WI38 (cell line): ENCODE results near the gene HAP1.

ENCODE experiments used
- H3K4me3 ChIP-seq: 2 replicates; pipeline ENCODE4 v1.5.1; 2011; ENCODE audit warnings: low read depth, mild to moderate bottlenecking, control low read depth, low read length
- CTCF ChIP-seq: IDR thresholded peaks from 2 replicates; pipeline ENCODE4 v1.5.1; 2012; ENCODE audit warnings: low read depth, mild to moderate bottlenecking, control low read depth, low read length

HAP1 gene

GRCh38 chr17:41762391-41762790 lies 27.9 kb upstream of the HAP1 start:
- H3K4me3 ChIP-seq, result no peak overlapping the region
- TF ChIP-seq CTCF, result no peak

GRCh38 chr17:41760878-41761277 lies 26.4 kb upstream of the HAP1 start:
- H3K4me3 ChIP-seq, result no peak overlapping the region
- TF ChIP-seq CTCF, result no peak

GRCh38 chr17:41758601-41759000 lies 24.2 kb upstream of the HAP1 start:
- no peak for TF ChIP-seq CTCF
- H3K4me3 ChIP-seq, result no peak overlapping the region

- no peak overlapping the region for H3K4me3 ChIP-seq
- TF ChIP-seq CTCF, result no peak
These were observed 19.6 kb upstream of the HAP1 start for GRCh38 chr17:41754066-41754465.

- no peak for TF ChIP-seq CTCF
- no peak overlapping the region for H3K4me3 ChIP-seq
These were observed 16.8 kb upstream of the HAP1 start for GRCh38 chr17:41751288-41751687.

- TF ChIP-seq CTCF, result no peak
- no peak overlapping the region for H3K4me3 ChIP-seq
These were observed 16.4 kb upstream of the HAP1 start for GRCh38 chr17:41750862-41751261.

- TF ChIP-seq CTCF, result no peak
- H3K4me3 ChIP-seq, result no peak overlapping the region
These were observed 13.8 kb upstream of the HAP1 start for GRCh38 chr17:41748275-41748674.
